SK-N-DZ (cell line): ENCODE measurements around the gene ZBTB8A. TPM values are rescaled to one million over a fixed set of nuclear protein-coding genes. Genes with fewer than 3 reads are reported as not detected.
A peak's percentile ranks its signal among the peaks of the same experiment; 100 is the strongest.
"Not testable (repeated sequence)": the region's sequence is repeated elsewhere in the genome, so short reads cannot be mapped to it uniquely, and the experiment has no call there.

ENCODE experiments used
- DNase-seq: peaks from one replicate; pipeline ENCODE4 v3.0.0-alpha.2; 2015; ENCODE audit warnings: low spot score
- polyA plus RNA-seq, 2 experiments: library from polyadenylated mRNA; depleted of rRNA; stranded (reverse); fragments of >200 nt; gene quantifications; 2 replicates each; pipeline ENCODE4 v1.2.3, GENCODE V29; 2014

ZBTB8A gene
- polyA plus RNA-seq (2014; cell fraction: cytosol; rRNA removed): 2.6 and 2.7 TPM in 2 replicates
- 1.9 and 3.2 TPM in 2 replicates for polyA plus RNA-seq (2014; cell fraction: nucleus; rRNA removed)

GRCh38 chr1:32538887-32539583 lies at the start of gene ZBTB8A:
ZBTB8A (plus strand) TSS chr1:32539427; CDS start chr1:32592932, 53,505 bp downstream.
- peak; percentile 55 for DNase-seq

- no peak for DNase-seq
These were observed 49.3 kb upstream of the ZBTB8A start for GRCh38 chr1:32489774-32490454.

GRCh38 chr1:32491386-32491785 lies 47.8 kb upstream of the ZBTB8A start:
- DNase-seq: no peak

GRCh38 chr1:32494196-32494595 lies 45.0 kb upstream of the ZBTB8A start:
- peak; percentile 70 for DNase-seq

- DNase-seq: no peak
These were observed 44.4 kb upstream of the ZBTB8A start for GRCh38 chr1:32494711-32495337.

- no peak for DNase-seq
These were observed 43.1 kb upstream of the ZBTB8A start for GRCh38 chr1:32496127-32496526.

GRCh38 chr1:32498751-32499150 lies 40.5 kb upstream of the ZBTB8A start:
- no peak for DNase-seq

GRCh38 chr1:32500387-32501209 lies 38.6 kb upstream of the ZBTB8A start:
- DNase-seq: peak; percentile 55

GRCh38 chr1:32501865-32502264 lies 37.4 kb upstream of the ZBTB8A start:
- no peak for DNase-seq

GRCh38 chr1:32503153-32503552 lies 36.1 kb upstream of the ZBTB8A start:
- DNase-seq: no peak

GRCh38 chr1:32507021-32507420 lies 32.2 kb upstream of the ZBTB8A start:
- no peak for DNase-seq

GRCh38 chr1:32508761-32509160 lies 30.5 kb upstream of the ZBTB8A start:
- DNase-seq: no peak

- DNase-seq: no peak
These were observed 29.3 kb upstream of the ZBTB8A start for GRCh38 chr1:32509939-32510338.

- DNase-seq: no peak
These were observed 22.8 kb upstream of the ZBTB8A start for GRCh38 chr1:32516402-32516801.

- DNase-seq: no peak
These were observed 20.3 kb upstream of the ZBTB8A start for GRCh38 chr1:32518976-32519375.

GRCh38 chr1:32521165-32521564 lies 18.1 kb upstream of the ZBTB8A start:
- DNase-seq: no peak

GRCh38 chr1:32525053-32525452 lies 14.2 kb upstream of the ZBTB8A start:
- no peak for DNase-seq

GRCh38 chr1:32525661-32526444 lies 13.4 kb upstream of the ZBTB8A start:
- DNase-seq: no peak

GRCh38 chr1:32528550-32528949 lies 10.7 kb upstream of the ZBTB8A start:
- DNase-seq: not testable (repeated sequence)

GRCh38 chr1:32533792-32534327 lies 5.4 kb upstream of the ZBTB8A start:
- DNase-seq: no peak

GRCh38 chr1:32536117-32536516 lies 3.1 kb upstream of the ZBTB8A start:
- no peak for DNase-seq
